Panc1 (cell line): ENCODE measurements around the gene GALNT18. TPM values are rescaled to one million over a fixed set of nuclear protein-coding genes. Genes with fewer than 3 reads are reported as not detected.

Experiments
- ATAC-seq: fragments of 200-7000 bp; cut with Tn5 transposase; 2 replicates; pipeline ENCODE4 v1.9.1; 2020; ENCODE audit warnings: mild to moderate bottlenecking, moderate library complexity
- BruUV-seq: library from RNA; stranded (reverse); fragments of 400-500 nt; replicated peaks from 2 replicates; lab custom pipeline; 2021; lab: Mats Ljungman, UMichigan
- CTCF ChIA-PET: fragments of 300-600 bp; sonication (Branson Sonifier 250); formaldehyde crosslinking; loops from one replicate; lab custom pipeline; 2022; ENCODE audit warnings: antibody characterized with exemption; lab: Charles Lee
- POLR2A ChIA-PET: fragments of 300-600 bp; sonication (Branson Sonifier 250); formaldehyde crosslinking; loops from one replicate; lab custom pipeline; 2022; ENCODE audit warnings: antibody characterized with exemption; lab: Charles Lee
- DNase-seq: peaks from one replicate; pipeline ENCODE4 v3.0.0-alpha.2; 2010; ENCODE audit warnings: low read depth, low spot score
- H3K27ac ChIP-seq: 2 replicates; pipeline ENCODE4 v1.5.1; 2011; ENCODE audit warnings: mild to moderate bottlenecking, low read length, inconsistent platforms
- H3K27me3 ChIP-seq: fragments of 200-500 bp; sonication (Bioruptor generic); 2 replicates; pipeline ENCODE4 v1.6.0; 2014; ENCODE audit warnings: low read length, inconsistent platforms; ENCODE audit not compliant: control insufficient read depth, insufficient read depth
- H3K36me3 ChIP-seq: fragments of 200-500 bp; sonication (Bioruptor generic); 2 replicates; pipeline ENCODE4 v1.5.1; 2014; ENCODE audit warnings: inconsistent platforms, mild to moderate bottlenecking, low read length, moderate library complexity; ENCODE audit not compliant: control insufficient read depth, insufficient read depth
- H3K4me1 ChIP-seq: 2 replicates; pipeline ENCODE4 v1.5.1; 2011; ENCODE audit warnings: inconsistent platforms, mild to moderate bottlenecking, low read length, moderate library complexity; ENCODE audit not compliant: control insufficient read depth, insufficient read depth
- H3K4me3 ChIP-seq, 2 experiments: 2 replicates each; pipeline ENCODE4 v1.5.1; 2011 to 2012; ENCODE audit warnings: low read depth in 2 of 2, low read length in 2 of 2, mild to moderate bottlenecking in 2 of 2, inconsistent platforms in 1 of 2, moderate library complexity in 1 of 2
- H3K9me3 ChIP-seq: fragments of 200-500 bp; sonication (Bioruptor generic); 2 replicates; pipeline ENCODE4 v1.5.1; 2014; ENCODE audit warnings: low read depth, mild to moderate bottlenecking, inconsistent platforms, low read length, moderate library complexity; ENCODE audit not compliant: control insufficient read depth, insufficient read depth
- CTCF ChIP-seq: fragments of 450-650 bp; IDR thresholded peaks from 2 replicates; pipeline ENCODE4 v1.5.1; 2017; ENCODE audit warnings: mild to moderate bottlenecking
- POLR2AphosphoS5 ChIP-seq: IDR thresholded peaks from 2 replicates; pipeline ENCODE4 v1.6.1; 2012; ENCODE audit warnings: mild to moderate bottlenecking, low read depth, low read length, moderate library complexity
- REST ChIP-seq, 2 experiments: IDR thresholded peaks; 2 replicates each; pipeline ENCODE4 v1.6.1; 2011 to 2012; ENCODE audit warnings: low read depth in 2 of 2, control low read depth in 1 of 2, low read length in 1 of 2, mild to moderate bottlenecking in 1 of 2, moderate library complexity in 1 of 2; ENCODE audit not compliant: insufficient read depth in 1 of 2
- SIN3A ChIP-seq: IDR thresholded peaks from 2 replicates; pipeline ENCODE4 v1.6.1; 2012; ENCODE audit warnings: low read depth, mild to moderate bottlenecking, low read length, moderate library complexity, borderline replicate concordance; ENCODE audit not compliant: insufficient read depth
- TCF7L2 ChIP-seq: IDR thresholded peaks from 2 replicates; pipeline ENCODE4 v1.6.1; 2011; ENCODE audit warnings: mild to moderate bottlenecking, low read depth, low read length, inconsistent platforms
- in situ Hi-C: cut with HindIII; loops from 2 replicates; pipeline ENCODE4 v1.10.0; 2016; ENCODE audit warnings: low sequenced_read_pairs, low pct_unique_long_range_greater_than_20kb
- intact Hi-C: fragments of 100-400 bp; cut with micrococcal nuclease; formaldehyde crosslinking; loops from one replicate; pipeline ENCODE4 v1.10.0; 2022; ENCODE audit not compliant: unreplicated experiment
- total RNA-seq: library from RNA; stranded (reverse); gene quantifications from one replicate; pipeline ENCODE4 v1.2.1, GENCODE V29; 2021; ENCODE audit not compliant: unreplicated experiment

The GALNT18 gene
- total RNA-seq, 1 experiment from 2014 or later = 8.6 TPM

- in situ Hi-C loops = no loop called here
- POLR2A ChIA-PET = no interaction called here
- Histone ChIP-seq H3K9me3 (no peaks in the 10 kb centered on the region), H3K36me3 (no peaks in the 10 kb centered on the region), H3K4me3 (no peak overlapping the region), H3K4me1 (no peaks in the 10 kb centered on the region), H3K27me3 (no peaks in the 10 kb centered on the region), H3K27ac (no peak overlapping the region)
- ATAC-seq (no peak), DNase-seq (no peak)
- CTCF ChIA-PET = no interaction called here
- intact Hi-C loops = no loop called here
- no TSS peak for BruUV-seq
- TF ChIP-seq POLR2AphosphoS5 = no peak
- TF ChIP-seq SIN3A = no peak
- TF ChIP-seq REST (IDR thresholded peaks at IDR 0.05; ENCODE audit: insufficient read depth in 1 of 2, low read depth in 2 of 2, low read length in 1 of 2) = no peak
- TF ChIP-seq TCF7L2 = no peak
- peak; percentile 29; the same call in 1 of the 2 replicates for TF ChIP-seq CTCF
Measured at GRCh38 chr11:11312738-11313137, 309.1 kb downstream of the GALNT18 start.

DNA sequence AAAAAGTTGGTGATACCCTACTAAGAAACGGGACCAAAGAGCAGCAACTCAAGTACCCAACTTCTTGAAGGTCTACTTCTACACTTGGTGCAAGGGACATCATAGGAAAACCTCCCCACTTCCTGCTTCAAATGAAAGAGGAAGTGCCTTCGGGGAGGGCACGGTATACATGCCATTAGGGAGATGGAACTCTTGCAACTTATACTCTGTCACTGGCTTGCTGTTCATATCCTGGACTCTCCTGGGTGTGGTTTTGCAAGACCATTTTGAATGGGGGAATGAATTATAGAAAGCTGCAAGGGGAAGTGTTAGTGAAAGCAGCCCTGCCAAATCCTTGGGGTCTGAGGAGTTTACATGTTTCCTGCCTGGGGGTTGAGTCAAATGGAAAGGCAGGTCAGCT, 310.6 kb downstream of the GALNT18 start:
- H3K9me3 ChIP-seq = no peaks in the 10 kb centered on the region
- intact Hi-C loops = no loop called here
- ATAC-seq = no peak
- ChIA-PET POLR2A (no interaction called here), CTCF (no interaction called here)
- no TSS peak for BruUV-seq
- no peak overlapping the region for H3K27ac ChIP-seq
- in situ Hi-C loops = no loop called here
- no peak overlapping the region for H3K4me3 ChIP-seq
- DNase-seq = no peak
- H3K36me3 ChIP-seq = no peaks in the 10 kb centered on the region
- no peaks in the 10 kb centered on the region for H3K27me3 ChIP-seq
- TF ChIP-seq SIN3A (no peak), CTCF (no peak), POLR2AphosphoS5 (no peak)
- no peaks in the 10 kb centered on the region for H3K4me1 ChIP-seq
